Coronary artery (tissue), 2 donors: ENCODE results near the gene AIMP1.

Source experiments
- DNase-seq: peaks from one replicate; pipeline ENCODE4 v3.0.0-alpha.2; 2017; ENCODE audit warnings: low spot score
- H3K27ac ChIP-seq, 2 donors: fragments of 200-600 bp; sonication (generic); one replicate each; pipeline ENCODE4 v1.5.1; 2016 to 2019
- H3K4me3 ChIP-seq: fragments of 200-600 bp; sonication (generic); 2 replicates; pipeline ENCODE4 v1.5.1; 2016; ENCODE audit warnings: mild to moderate bottlenecking, moderate library complexity
- CTCF ChIP-seq: fragments of 200-600 bp; sonication (generic); IDR thresholded peaks from one replicate; pipeline ENCODE4 v1.5.1; 2019; ENCODE audit warnings: antibody characterized with exemption

The AIMP1 gene

GRCh38 chr4:106286611-106287010 lies 29.7 kb upstream of the AIMP1 start:
- no peak for DNase-seq
- Histone ChIP-seq H3K4me3 (no peak overlapping the region), H3K27ac (no peak overlapping the region)
- TF ChIP-seq CTCF, result no peak

- no peak for TF ChIP-seq CTCF
- Histone ChIP-seq H3K27ac (no peak overlapping the region), H3K4me3 (no peak overlapping the region)
- DNase-seq, result no peak
Observed at GRCh38 chr4:106287353-106287969, 28.9 kb upstream of the AIMP1 start.

- no peak for TF ChIP-seq CTCF
- DNase-seq, result no peak
- no peak overlapping the region for H3K27ac ChIP-seq
- H3K4me3 ChIP-seq, result no peak overlapping the region
Observed at GRCh38 chr4:106289737-106290136, 26.6 kb upstream of the AIMP1 start.

GRCh38 chr4:106291678-106292077 lies 24.7 kb upstream of the AIMP1 start:
- no peak for DNase-seq
- TF ChIP-seq CTCF, result no peak
- H3K27ac ChIP-seq, result no peak overlapping the region
- no peak overlapping the region for H3K4me3 ChIP-seq

GRCh38 chr4:106294062-106294461 lies 22.3 kb upstream of the AIMP1 start:
- Histone ChIP-seq H3K4me3 (no peak overlapping the region), H3K27ac (no peak overlapping the region)
- no peak for TF ChIP-seq CTCF
- no peak for DNase-seq

GRCh38 chr4:106297245-106298035 lies 18.9 kb upstream of the AIMP1 start:
- no peak for TF ChIP-seq CTCF
- Histone ChIP-seq H3K27ac (no peak overlapping the region), H3K4me3 (no peak overlapping the region)
- DNase-seq, result no peak

- Histone ChIP-seq H3K27ac (no peak overlapping the region), H3K4me3 (no peak overlapping the region)
- DNase-seq, result no peak
- no peak for TF ChIP-seq CTCF
Observed at GRCh38 chr4:106299977-106300376, 16.4 kb upstream of the AIMP1 start.
